ENCODE data around the gene ACTN3.

DNA sequence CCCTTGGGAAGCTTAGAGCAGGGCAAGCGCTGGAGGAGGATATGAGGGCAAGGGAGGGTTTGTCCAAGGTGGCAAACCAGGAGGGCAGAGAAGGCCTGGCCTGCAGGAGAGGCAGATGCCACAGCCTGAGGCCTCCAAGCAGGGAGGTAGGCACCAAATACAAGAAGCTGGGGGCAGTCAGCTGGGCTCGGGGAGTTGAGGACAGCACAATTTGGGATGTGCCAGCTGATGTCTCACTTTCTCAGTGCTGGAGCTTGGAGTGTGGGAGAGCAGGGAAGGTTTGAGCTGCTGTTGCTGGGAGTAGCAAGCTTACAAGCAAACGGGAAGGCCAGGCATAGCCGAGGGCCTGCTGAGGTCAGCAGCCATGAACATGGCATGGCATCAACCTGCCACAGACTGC is 4.8 kb upstream of the ACTN3 start:
- TF ChIP-seq CTCF (IDR thresholded peaks at IDR 0.05) (no peak), POLR2A (IDR thresholded peaks at IDR 0.05) (no peak)
